Epithelial cell of proximal tubule (primary cell): ENCODE data around the gene TCF7. TPM values are rescaled to one million over a fixed set of nuclear protein-coding genes. Genes with fewer than 3 reads are reported as not detected.

Source experiments
- DNase-seq: peaks from one replicate; pipeline ENCODE4 v3.0.0-alpha.2; 2011; ENCODE audit warnings: low read depth
- H3K4me3 ChIP-seq: 2 replicates; pipeline ENCODE4 v1.5.1; 2011; ENCODE audit warnings: low read depth, mild to moderate bottlenecking, low read length
- total RNA-seq: library from RNA; depleted of rRNA; stranded (reverse); fragments of >200 nt; gene quantifications from 2 replicates; pipeline ENCODE4 v1.2.3, GENCODE V29; 2015
- TF ChIP-seq, protein P1 (sequence below): conservative IDR thresholded peaks from 2 replicates; pipeline ENCODE4 v1.5.1; 2012; ENCODE audit warnings: low read depth, mild to moderate bottlenecking, low read length

The TCF7 gene
- total RNA-seq, 1 donor from 2014 or later, result 3.6 TPM

DNA sequence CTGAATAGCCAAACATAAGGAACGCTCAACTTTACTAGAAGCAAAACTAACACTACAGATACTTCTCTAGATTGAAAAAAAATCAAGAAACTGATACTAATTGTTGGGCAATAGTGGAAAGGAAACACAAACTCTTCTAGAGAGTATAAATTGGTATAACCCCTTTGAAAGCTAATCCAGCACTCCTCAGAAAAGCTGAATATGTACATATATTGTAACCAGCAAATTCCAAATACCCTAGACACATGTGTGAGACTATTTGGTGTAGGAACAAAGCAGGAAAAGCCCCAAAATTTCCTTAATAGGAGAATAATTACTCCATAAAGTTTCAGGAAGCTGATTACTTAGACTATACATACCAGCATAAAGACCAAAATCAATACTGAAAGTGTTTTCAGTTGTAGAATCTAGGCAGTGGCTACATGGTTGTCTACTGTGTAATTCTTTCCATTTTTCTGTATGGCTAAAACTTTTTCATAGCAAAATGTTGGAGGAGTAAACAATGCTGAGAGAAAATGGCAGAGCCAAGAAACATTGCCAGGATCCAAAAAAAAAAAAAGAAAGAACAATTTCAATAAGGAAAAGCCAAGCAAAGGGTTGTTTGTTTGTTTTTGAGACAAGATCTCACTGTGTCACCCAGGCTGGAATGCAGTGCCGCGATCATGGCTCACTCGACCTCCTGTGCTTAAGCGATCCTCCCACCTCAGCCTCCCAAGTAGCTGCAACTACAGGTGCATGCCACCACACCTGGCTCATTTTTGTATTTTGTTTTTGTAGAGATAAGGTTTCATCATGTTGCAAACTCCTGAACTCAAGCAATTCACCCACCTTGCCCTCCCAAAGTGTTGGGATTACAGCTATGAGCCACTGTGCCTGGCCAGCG, 47.3 kb downstream of the TCF7 start:
- DNase-seq, result no peak
- H3K4me3 ChIP-seq, result no peak overlapping the region
- TF ChIP-seq, protein P1, sequence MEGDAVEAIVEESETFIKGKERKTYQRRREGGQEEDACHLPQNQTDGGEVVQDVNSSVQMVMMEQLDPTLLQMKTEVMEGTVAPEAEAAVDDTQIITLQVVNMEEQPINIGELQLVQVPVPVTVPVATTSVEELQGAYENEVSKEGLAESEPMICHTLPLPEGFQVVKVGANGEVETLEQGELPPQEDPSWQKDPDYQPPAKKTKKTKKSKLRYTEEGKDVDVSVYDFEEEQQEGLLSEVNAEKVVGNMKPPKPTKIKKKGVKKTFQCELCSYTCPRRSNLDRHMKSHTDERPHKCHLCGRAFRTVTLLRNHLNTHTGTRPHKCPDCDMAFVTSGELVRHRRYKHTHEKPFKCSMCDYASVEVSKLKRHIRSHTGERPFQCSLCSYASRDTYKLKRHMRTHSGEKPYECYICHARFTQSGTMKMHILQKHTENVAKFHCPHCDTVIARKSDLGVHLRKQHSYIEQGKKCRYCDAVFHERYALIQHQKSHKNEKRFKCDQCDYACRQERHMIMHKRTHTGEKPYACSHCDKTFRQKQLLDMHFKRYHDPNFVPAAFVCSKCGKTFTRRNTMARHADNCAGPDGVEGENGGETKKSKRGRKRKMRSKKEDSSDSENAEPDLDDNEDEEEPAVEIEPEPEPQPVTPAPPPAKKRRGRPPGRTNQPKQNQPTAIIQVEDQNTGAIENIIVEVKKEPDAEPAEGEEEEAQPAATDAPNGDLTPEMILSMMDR, result no peak

DNA sequence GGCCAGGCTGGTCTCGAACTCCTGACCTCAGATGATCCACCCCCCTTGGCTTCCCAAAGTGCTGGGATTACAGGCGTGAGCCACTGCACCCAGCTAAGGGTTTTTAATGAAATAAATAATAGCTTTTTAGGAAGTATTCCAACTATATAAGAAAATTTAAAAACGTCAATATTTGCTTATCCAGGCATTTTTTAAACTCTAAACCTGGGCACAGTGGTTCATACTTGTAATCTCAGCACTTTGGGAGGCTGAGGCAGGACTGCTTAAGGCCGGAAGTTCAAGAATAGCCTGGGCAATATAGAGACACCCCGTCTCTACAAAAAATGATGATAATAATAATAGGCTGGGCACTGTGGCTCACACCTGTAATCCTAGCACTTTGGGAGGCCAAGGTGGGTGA, 48.1 kb downstream of the TCF7 start:
- TF ChIP-seq, protein P1, result no peak
- no peak overlapping the region for H3K4me3 ChIP-seq

DNA sequence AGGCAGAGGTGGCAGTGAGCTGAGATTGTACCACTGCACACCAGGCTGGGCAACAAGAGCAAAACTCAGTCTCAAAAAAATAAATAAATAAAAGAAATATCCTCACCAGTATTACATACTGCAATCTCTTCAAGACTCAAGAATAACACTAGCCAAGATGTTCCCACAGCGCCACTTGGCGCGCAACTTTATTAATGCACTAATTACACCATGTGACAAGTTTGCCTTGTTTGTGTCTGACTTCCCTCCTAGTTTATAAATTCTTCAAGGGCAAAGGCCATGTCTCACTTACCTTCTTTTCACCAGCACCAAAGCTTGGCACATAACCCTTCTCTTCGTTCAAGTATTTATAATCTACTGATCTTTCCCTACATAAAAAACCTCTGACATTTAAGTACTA, 57.5 kb downstream of the TCF7 start:
- no peak for DNase-seq
- H3K4me3 ChIP-seq, result no peak overlapping the region
- TF ChIP-seq, protein P1, result peak; percentile 51

More for the DNA sequence above, 48.1 kb downstream of the TCF7 start:
- DNase-seq, result no peak

DNA sequence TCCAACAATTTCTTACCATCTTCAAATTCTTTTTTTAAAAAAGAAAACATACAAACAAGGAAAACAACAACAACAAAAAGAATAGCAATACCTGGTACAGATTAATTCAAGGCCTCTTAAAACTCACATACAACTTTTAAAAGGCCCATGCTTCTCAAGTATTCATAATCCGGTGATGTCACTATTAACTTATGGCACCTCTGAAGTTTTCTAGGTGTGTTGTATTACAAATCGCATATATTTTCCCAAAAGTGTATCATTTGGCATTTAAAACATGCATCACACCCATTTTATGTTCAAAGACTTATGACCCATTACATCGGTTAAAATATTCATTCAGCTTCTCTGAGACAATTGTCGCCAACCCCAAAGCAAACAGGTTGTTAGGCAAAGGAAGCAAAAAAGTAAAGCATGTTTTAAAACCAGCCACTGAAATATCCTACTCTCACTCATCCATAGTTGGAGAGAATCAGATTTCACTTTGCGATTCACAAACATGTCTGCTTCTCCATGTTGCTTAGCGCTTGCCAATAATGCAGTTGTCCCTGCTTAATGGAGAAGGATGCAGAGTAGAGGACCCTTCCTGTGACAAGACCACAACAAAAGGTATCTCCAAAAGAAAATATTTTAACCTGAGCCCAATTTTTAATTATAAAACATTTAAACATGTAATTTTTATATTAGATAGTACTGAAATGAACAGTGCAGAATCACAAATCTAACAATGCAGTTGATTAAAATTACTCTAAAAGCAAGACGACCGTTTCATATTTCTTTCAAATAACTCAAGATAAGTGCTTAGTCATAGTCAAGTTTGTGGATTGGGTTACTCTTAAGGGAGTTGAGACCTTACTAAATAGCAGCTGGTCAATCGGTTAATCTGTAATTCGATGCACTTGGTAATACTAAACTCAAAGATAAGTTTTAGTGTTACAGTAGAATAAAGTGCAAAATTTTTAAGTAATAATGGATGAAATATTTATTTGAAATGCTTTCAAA, 60.7 kb downstream of the TCF7 start:
- DNase-seq, result no peak
- TF ChIP-seq, protein P1, result no peak
- H3K4me3 ChIP-seq, result peak overlapping the region; percentile 80

DNA sequence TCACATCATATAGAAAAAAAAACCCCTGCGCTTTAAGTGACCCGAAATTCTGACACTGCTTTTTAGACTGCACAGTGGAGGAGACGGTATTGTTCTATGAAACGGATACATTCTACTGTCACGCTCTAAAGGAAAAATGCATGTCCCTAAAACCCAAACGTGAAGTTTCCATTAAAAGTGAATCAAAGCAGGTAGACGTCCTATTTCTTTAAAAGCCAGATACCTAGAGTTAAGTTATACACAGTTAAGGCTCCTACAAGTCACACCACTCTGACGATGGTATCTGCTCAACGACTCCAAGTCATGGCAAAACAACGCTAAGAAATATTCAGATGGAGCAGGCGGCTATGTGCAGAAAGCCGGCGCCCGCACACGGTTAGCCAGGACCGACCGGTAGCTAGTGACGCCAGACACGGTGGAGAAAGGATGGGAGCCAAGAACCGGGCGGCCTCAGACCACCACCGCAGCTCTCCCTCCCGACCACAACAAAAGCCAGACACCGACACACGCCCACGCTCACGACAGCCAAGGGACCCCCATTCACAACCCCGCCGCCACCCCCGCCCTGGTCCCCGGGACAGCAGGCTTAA, 61.5 kb downstream of the TCF7 start:
- no peak for DNase-seq
- TF ChIP-seq, protein P1, result no peak
- peak overlapping the region; percentile 80 for H3K4me3 ChIP-seq

DNA sequence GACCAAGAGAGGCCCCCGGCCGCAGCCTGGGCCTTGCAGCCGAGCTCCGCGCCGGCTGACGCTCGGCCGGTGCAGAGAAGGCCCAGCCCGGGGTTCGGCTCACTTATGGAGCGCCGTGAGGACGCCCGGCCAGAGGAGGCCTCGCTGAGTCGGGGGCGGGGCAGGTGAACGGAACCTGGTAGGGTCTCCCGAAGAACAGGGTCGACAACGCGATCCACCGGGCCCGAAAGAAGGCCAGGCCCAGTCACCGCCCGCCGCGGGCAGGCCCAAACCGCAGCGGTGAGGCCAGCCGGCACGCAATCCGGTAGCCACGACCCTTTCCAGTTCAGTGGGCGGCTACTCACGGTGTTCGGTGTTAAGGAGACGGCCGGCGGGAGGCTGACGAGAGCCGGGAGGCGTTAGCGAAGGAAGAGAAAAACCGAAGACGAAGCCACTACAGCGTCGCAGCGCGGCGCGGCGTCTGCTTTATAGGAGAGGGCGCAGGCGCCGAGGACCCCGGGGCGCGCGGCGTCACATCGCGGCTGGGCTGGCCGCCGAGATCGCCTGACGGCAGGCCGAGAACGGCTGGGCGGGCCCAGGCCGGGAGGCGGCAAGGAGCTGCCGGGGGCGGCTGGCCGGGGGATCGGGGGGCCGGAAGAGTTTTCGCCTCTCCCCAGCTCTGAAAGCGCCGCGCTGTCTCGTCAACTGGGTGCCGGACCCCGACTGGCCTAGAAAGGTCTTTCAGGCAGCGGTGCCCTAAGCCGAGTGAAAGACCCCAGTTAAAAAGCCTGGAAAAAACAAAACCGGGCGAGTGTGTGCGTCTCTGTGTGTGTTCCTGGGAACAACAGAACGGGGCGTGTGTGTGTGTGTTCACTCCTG, 62.3 kb downstream of the TCF7 start, which contains the start of gene SKP1:
Gene SKP1, minus strand, starts transcription at position 440 of the 858 bp plus-strand sequence. CDS start 2,928 bp downstream, outside the sequence.
- peak within 1 kb of the TSS; percentile 80 for H3K4me3 ChIP-seq
- no peak for DNase-seq
- TF ChIP-seq, protein P1, result no peak
